ENCODE data around the gene AQR. TPM values are rescaled to one million over a fixed set of nuclear protein-coding genes. Genes with fewer than 3 reads are reported as not detected.

AQR gene
- total RNA-seq, 1 experiment from 2014 or later, result 26.1 TPM

GRCh38 chr15:34964277-34964676 lies 5.3 kb downstream of the AQR start:
- Histone ChIP-seq H3K27me3 (ENCODE audit: low read length) (no peaks in the 10 kb centered on the region), H3K9me2 (replicated peaks; ENCODE audit: low read length) (no peaks in the 10 kb centered on the region), H2AFZ (ENCODE audit: low read length) (no peak overlapping the region), H3K4me3 (ENCODE audit: low read length) (no peak overlapping the region), H4K20me1 (ENCODE audit: low read length) (peaks cover 10% of the 10 kb centered on the region; the same call in 1 of the 2 replicates), H3K9me3 (ENCODE audit: low read length) (no peaks in the 10 kb centered on the region), H3K27ac (ENCODE audit: low read length) (no peak overlapping the region), H3K36me3 (ENCODE audit: low read depth, low read length) (peaks cover 22% of the 10 kb centered on the region), H3K4me2 (ENCODE audit: low read length) (no peak overlapping the region), H3K79me2 (ENCODE audit: low read length) (peaks cover 57% of the 10 kb centered on the region), H3K4me1 (ENCODE audit: insufficient read depth, low read length) (0 out of 2 replicates have a peak, but pooled peaks cover 5% of the 10 kb centered on the region), H3K9ac (ENCODE audit: low read length) (no peak overlapping the region), H3F3A (ENCODE audit: low read length, unreplicated experiment) (peaks cover 6% of the 10 kb centered on the region)
- ATAC-seq, result no peak
- BruUV-seq (replicated peaks), result no TSS peak
- DNase-seq, result no peak
- intact Hi-C loops (cut with micrococcal nuclease), result loop anchor here (10.0 kb wide), 1 partner anchor 739 kb away; the partner anchor contains the start of gene EMC4
- POLR2A ChIA-PET (ENCODE audit: unreplicated experiment), result no interaction called here
- TF ChIP-seq EZH2phosphoT487 (IDR thresholded peaks at IDR 0.05; ENCODE audit: borderline replicate concordance, low read length) (no peak), CTCF (conservative IDR thresholded peaks at IDR 0.05; ENCODE audit: low read depth, low read length) (no peak), EZH2 (IDR thresholded peaks at IDR 0.05; ENCODE audit: low read length, unreplicated experiment) (no peak)
- CTCF ChIA-PET, result no interaction called here

GRCh38 chr15:34953851-34954250 lies 15.7 kb downstream of the AQR start:
- BruUV-seq (replicated peaks), result no TSS peak
- no peak overlapping the region for H3K4me3 ChIP-seq (ENCODE audit: low read length)
- no peak overlapping the region for H3K27ac ChIP-seq (ENCODE audit: low read length)
- H3K9me2 ChIP-seq (replicated peaks; ENCODE audit: low read length), result no peaks in the 10 kb centered on the region
- POLR2A ChIA-PET (ENCODE audit: unreplicated experiment), result interaction anchor here (0.7 kb wide), 1 partner anchor 16 kb away, joined by 4 read pairs; no protein-coding TSS in a partner anchor
- intact Hi-C loops (cut with micrococcal nuclease), result no loop called here
- no peak for TF ChIP-seq CTCF (conservative IDR thresholded peaks at IDR 0.05; ENCODE audit: low read depth, low read length)
- no peak for TF ChIP-seq EZH2 (IDR thresholded peaks at IDR 0.05; ENCODE audit: low read length, unreplicated experiment)
- no peak for TF ChIP-seq EZH2phosphoT487 (IDR thresholded peaks at IDR 0.05; ENCODE audit: borderline replicate concordance, low read length)
- ATAC-seq, result no peak
- H3K4me1 ChIP-seq (ENCODE audit: insufficient read depth, low read length), result no peaks in the 10 kb centered on the region
- no peaks in the 10 kb centered on the region for H3K27me3 ChIP-seq (ENCODE audit: low read length)
- H3K36me3 ChIP-seq (ENCODE audit: low read depth, low read length), result peaks cover 17% of the 10 kb centered on the region; the same call in 1 of the 2 replicates
- 0 out of 2 replicates have a peak, but pooled peaks cover 4% of the 10 kb centered on the region for H3K79me2 ChIP-seq (ENCODE audit: low read length)
- H2AFZ ChIP-seq (ENCODE audit: low read length), result no peak overlapping the region
- H3K4me2 ChIP-seq (ENCODE audit: low read length), result no peak overlapping the region
- no peaks in the 10 kb centered on the region for H3F3A ChIP-seq (ENCODE audit: low read length, unreplicated experiment)
- H4K20me1 ChIP-seq (ENCODE audit: low read length), result no peaks in the 10 kb centered on the region
- H3K9ac ChIP-seq (ENCODE audit: low read length), result no peak overlapping the region
- CTCF ChIA-PET, result no interaction called here
- no peaks in the 10 kb centered on the region for H3K9me3 ChIP-seq (ENCODE audit: low read length)
- DNase-seq, result no peak

- Histone ChIP-seq H4K20me1 (ENCODE audit: low read length) (no peaks in the 10 kb centered on the region), H3K4me2 (ENCODE audit: low read length) (no peak overlapping the region), H3K9me3 (ENCODE audit: low read length) (no peaks in the 10 kb centered on the region), H3K79me2 (ENCODE audit: low read length) (no peaks in the 10 kb centered on the region), H3K9ac (ENCODE audit: low read length) (no peak overlapping the region), H3K36me3 (ENCODE audit: low read depth, low read length) (peaks cover 21% of the 10 kb centered on the region; the same call in 1 of the 2 replicates), H3K27me3 (ENCODE audit: low read length) (no peaks in the 10 kb centered on the region), H2AFZ (ENCODE audit: low read length) (no peak overlapping the region), H3K4me1 (ENCODE audit: insufficient read depth, low read length) (no peaks in the 10 kb centered on the region), H3K4me3 (ENCODE audit: low read length) (no peak overlapping the region), H3K27ac (ENCODE audit: low read length) (no peak overlapping the region), H3K9me2 (replicated peaks; ENCODE audit: low read length) (no peaks in the 10 kb centered on the region), H3F3A (ENCODE audit: low read length, unreplicated experiment) (no peaks in the 10 kb centered on the region)
- intact Hi-C loops (cut with micrococcal nuclease), result no loop called here
- CTCF ChIA-PET, result no interaction called here
- no peak for TF ChIP-seq EZH2phosphoT487 (IDR thresholded peaks at IDR 0.05; ENCODE audit: borderline replicate concordance, low read length)
- no peak for TF ChIP-seq CTCF (conservative IDR thresholded peaks at IDR 0.05; ENCODE audit: low read depth, low read length)
- no peak for TF ChIP-seq EZH2 (IDR thresholded peaks at IDR 0.05; ENCODE audit: low read length, unreplicated experiment)
- POLR2A ChIA-PET (ENCODE audit: unreplicated experiment), result interaction anchor here (0.6 kb wide), 1 partner anchor 34 kb away, joined by 3 read pairs; no protein-coding TSS in a partner anchor
- no peak for ATAC-seq
- no TSS peak for BruUV-seq (replicated peaks)
- no peak for DNase-seq
Measured at GRCh38 chr15:34952481-34952880, 17.1 kb downstream of the AQR start.

All from PC-3 (cell line).